HAP-1 (cell line): Measurements from ENCODE around the gene IGFBP7.

Source experiments
- DNase-seq, 2 experiments: peaks; one replicate each; pipeline ENCODE4 v3.0.0-alpha.2; 2016 to 2020; ENCODE audit warnings: low spot score in 2 of 2
- H3K27me3 ChIP-seq: fragments of 250-450 bp; sonication (Bioruptor Pico); 2 replicates; pipeline ENCODE4 v1.5.1; 2020; ENCODE audit warnings: low read depth, mild to moderate bottlenecking, moderate library complexity
- H3K36me3 ChIP-seq: fragments of 250-450 bp; sonication (Bioruptor Pico); replicated peaks from 2 replicates; pipeline ENCODE4 v1.5.1; 2020; ENCODE audit warnings: mild to moderate bottlenecking
- H3K4me1 ChIP-seq: fragments of 250-450 bp; sonication (Bioruptor Pico); 2 replicates; pipeline ENCODE4 v1.5.1; 2020; ENCODE audit warnings: mild to moderate bottlenecking
- H3K4me3 ChIP-seq: fragments of 250-450 bp; sonication (Bioruptor Pico); 2 replicates; pipeline ENCODE4 v1.5.1; 2020; ENCODE audit warnings: mild to moderate bottlenecking, moderate library complexity
- H3K9me3 ChIP-seq: fragments of 250-450 bp; sonication (Bioruptor Pico); 2 replicates; pipeline ENCODE4 v1.5.1; 2020; ENCODE audit warnings: mild to moderate bottlenecking, moderate library complexity
- in situ Hi-C: fragments of 300-500 bp; cut with MboI; formaldehyde crosslinking; loops from 3 replicates; pipeline ENCODE4 v1.14.3; 2020; ENCODE audit warnings: low sequenced_read_pairs, inconsistent platforms, mixed read lengths

IGFBP7 gene

GRCh38 chr4:56999751-57000150 lies 110.4 kb downstream of the IGFBP7 start:
- Histone ChIP-seq H3K4me3 (no peak overlapping the region), H3K9me3 (no peaks in the 10 kb centered on the region), H3K27me3 (no peaks in the 10 kb centered on the region), H3K36me3 (peaks cover 81% of the 10 kb centered on the region), H3K4me1 (no peaks in the 10 kb centered on the region)
- DNase-seq: no peak
- in situ Hi-C loops: no loop called here

GRCh38 chr4:56995525-56995924 lies 114.7 kb downstream of the IGFBP7 start:
- DNase-seq: no peak
- Histone ChIP-seq H3K4me1 (no peaks in the 10 kb centered on the region), H3K36me3 (peaks cover 85% of the 10 kb centered on the region), H3K9me3 (no peaks in the 10 kb centered on the region), H3K4me3 (no peak overlapping the region), H3K27me3 (no peaks in the 10 kb centered on the region)
- in situ Hi-C loops: no loop called here

GRCh38 chr4:56990109-56990905 lies 119.9 kb downstream of the IGFBP7 start:
- Histone ChIP-seq H3K4me1 (no peaks in the 10 kb centered on the region), H3K36me3 (peaks cover 87% of the 10 kb centered on the region), H3K9me3 (no peaks in the 10 kb centered on the region), H3K27me3 (no peaks in the 10 kb centered on the region), H3K4me3 (no peak overlapping the region)
- no peak for DNase-seq
- in situ Hi-C loops: no loop called here

- Histone ChIP-seq H3K4me1 (no peaks in the 10 kb centered on the region), H3K36me3 (peaks cover 65% of the 10 kb centered on the region), H3K9me3 (no peaks in the 10 kb centered on the region), H3K4me3 (no peak overlapping the region), H3K27me3 (no peaks in the 10 kb centered on the region)
- in situ Hi-C loops: no loop called here
- DNase-seq: no peak
Measured at GRCh38 chr4:56986952-56987351, 123.2 kb downstream of the IGFBP7 start.

- Histone ChIP-seq H3K27me3 (no peaks in the 10 kb centered on the region), H3K36me3 (peaks cover 58% of the 10 kb centered on the region), H3K4me3 (no peak overlapping the region), H3K4me1 (no peaks in the 10 kb centered on the region), H3K9me3 (no peaks in the 10 kb centered on the region)
- in situ Hi-C loops: no loop called here
- DNase-seq: no peak
Measured at GRCh38 chr4:56986192-56986591, 124.0 kb downstream of the IGFBP7 start.

- Histone ChIP-seq H3K27me3 (no peaks in the 10 kb centered on the region), H3K4me1 (peaks cover 8% of the 10 kb centered on the region), H3K9me3 (no peaks in the 10 kb centered on the region), H3K36me3 (peaks cover 15% of the 10 kb centered on the region), H3K4me3 (no peak overlapping the region)
- no peak for DNase-seq
- in situ Hi-C loops: no loop called here
Measured at GRCh38 chr4:56981795-56982201, 128.4 kb downstream of the IGFBP7 start.
